CD4-positive, alpha-beta T cell treated with Interleukin-21 for 1 hour (primary cell): ENCODE data around the gene PTTG1IP.

Experiments used
- DNase-seq: peaks from one replicate; pipeline ENCODE4 v3.0.0-alpha.2; 2020

Gene PTTG1IP

GRCh38 chr21:44819283-44820243 is 53.9 kb downstream of the PTTG1IP start:
- no peak for DNase-seq

GRCh38 chr21:44818640-44819011 is 54.9 kb downstream of the PTTG1IP start:
- no peak for DNase-seq

GRCh38 chr21:44817914-44818639 is 55.4 kb downstream of the PTTG1IP start, which contains the start of gene SUMO3:
TSS of gene SUMO3 (minus strand) at chr21:44818062. CDS start at chr21:44817968, 94 bp downstream.
- peak; percentile 91 for DNase-seq

DNA sequence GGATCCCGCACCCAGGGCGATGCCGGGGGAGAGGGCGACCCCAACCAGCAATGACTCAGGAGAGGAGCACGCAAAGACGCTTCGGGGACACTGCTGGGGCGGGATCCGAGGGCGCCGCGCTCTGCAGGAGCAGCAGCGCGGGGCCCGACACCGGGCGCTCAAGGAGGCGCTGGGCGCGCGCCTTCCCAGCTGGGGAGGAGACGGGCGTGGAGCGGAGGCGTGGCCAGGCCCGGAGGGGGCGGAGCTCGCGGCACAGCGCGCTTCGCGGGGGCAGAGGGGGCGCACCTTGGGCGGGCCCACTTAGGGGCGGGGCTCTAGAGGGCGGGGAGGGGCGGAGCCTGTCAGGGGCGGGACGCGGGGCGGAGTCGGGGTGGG is 56.0 kb downstream of the PTTG1IP start:
- DNase-seq = peak; percentile 93

GRCh38 chr21:44816761-44817505 is 56.6 kb downstream of the PTTG1IP start:
- no peak for DNase-seq

DNA sequence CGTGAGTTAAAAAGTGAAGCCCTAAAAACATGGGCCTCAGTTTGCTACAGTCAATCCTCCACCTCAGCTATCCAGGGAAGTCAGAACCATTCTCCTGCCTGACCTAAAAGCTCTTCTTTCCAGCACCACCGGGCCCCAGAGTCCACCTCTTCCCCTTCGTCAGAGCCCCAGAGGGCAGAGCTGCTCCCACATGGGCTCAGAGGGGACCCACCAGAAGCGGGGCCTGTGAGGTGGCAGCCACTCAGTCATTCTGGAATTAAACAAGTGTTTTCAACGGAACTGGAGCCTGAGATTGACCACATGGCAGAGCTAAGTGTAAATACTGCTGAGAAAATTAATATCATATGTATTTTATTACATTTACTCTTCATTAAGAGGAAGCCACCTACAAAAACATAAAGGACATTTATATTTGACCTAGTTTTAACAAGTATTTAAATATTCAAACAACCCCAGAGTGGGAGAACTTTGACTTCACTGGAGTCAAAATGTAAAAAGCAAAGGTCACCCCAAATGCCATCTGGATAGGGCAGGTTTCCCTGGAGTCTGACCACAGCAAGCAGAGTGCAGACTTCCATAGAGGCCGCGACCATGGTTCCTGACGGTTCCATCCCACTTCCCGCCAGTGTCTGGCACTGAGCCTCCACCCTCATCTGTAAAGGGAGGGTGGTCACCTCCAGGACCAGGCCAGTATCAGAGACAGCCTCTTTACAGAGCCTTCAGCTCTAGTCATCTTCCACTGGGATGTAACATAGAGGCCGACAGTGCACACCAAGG is 57.5 kb downstream of the PTTG1IP start:
- no peak for DNase-seq

GRCh38 chr21:44815225-44815624 is 58.3 kb downstream of the PTTG1IP start:
- no peak for DNase-seq

DNA sequence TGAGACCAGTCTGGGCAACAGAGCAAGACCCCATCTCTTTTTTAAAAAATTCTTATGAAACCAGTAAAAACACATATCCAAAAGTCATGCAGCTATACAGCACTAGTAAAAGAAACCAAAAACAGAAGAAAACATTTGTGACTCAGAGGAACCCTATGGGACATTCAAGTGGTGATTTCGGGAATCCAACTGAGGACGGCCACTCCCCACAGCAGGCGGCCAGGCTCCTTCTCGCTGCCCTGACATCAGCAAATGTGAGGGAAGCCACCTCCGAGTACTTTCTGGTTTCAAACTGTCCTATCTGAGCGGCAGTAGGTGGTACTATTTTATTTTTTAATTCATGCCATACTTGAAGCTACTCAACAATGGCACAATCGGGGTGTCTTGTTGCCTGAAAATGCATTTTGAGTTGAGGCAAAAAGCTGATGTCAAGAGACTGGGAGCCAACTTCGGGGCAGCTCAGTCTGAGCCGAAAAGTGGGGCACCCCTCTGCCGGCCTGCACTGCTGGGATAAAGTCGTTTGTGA is 58.9 kb downstream of the PTTG1IP start:
- DNase-seq = no peak

- DNase-seq = no peak
Measured at GRCh38 chr21:44813727-44814126, 59.8 kb downstream of the PTTG1IP start.

DNA sequence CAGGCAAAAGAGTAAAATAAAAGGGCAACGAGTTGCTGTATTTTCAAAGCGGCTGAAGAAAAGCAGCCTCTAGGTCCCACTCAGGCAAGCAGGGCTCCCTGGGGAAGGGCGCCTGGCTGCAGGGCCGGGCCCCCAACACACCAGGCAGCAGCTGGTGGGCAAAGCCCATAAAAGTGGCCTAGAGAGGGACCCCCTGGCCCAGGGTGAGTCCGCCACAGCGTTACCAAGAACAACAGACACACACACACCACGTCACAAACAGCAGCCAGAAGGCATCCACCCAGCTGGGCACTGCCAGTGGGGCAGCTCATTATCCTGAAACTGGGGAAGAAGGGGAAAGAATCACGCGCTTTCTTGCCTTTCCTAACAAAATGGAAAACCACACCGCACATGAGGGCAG is 60.3 kb downstream of the PTTG1IP start:
- no peak for DNase-seq

- no peak for DNase-seq
Measured at GRCh38 chr21:44812640-44813039, 60.9 kb downstream of the PTTG1IP start.

GRCh38 chr21:44810779-44811178 is 62.7 kb downstream of the PTTG1IP start:
- DNase-seq = no peak

DNA sequence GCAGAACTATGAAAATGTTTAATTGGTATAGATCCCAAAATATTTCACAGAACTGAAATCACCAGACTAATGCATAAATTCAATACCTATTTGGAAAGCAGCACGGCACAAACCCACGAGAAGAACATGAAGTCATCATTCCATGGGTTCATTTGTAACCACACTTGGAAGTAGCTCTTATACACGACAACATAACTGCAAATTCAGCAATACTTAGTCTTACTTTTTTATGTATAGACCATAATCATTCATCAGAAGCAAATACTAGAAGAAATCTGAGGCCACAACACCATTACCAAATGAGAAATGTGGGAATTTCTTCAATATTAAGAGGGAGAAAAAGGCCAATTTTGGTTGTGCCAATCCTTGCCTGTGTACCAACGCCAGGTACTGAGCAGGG is 67.6 kb downstream of the PTTG1IP start:
- DNase-seq = no peak

GRCh38 chr21:44805226-44805625 is 68.3 kb downstream of the PTTG1IP start:
- no peak for DNase-seq

DNA sequence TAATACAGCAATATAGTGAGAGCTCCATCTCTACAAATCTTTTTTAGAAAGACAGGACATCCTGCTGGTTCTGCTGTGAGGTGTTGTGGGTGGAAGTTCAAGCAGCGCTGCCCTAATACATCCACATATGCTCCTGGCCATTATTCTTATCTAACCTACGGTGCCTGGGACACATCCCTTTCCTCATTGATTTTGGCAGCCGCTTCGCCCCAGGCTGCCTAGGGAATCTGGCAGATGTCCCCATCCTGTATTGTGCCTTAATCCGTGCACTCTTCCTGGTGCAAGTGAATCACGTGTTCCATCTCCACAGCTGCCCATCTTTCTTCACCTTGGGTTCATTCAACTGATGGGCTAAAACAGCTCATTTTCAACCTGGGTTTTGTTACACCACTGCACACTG is 68.7 kb downstream of the PTTG1IP start:
- DNase-seq = no peak

DNA sequence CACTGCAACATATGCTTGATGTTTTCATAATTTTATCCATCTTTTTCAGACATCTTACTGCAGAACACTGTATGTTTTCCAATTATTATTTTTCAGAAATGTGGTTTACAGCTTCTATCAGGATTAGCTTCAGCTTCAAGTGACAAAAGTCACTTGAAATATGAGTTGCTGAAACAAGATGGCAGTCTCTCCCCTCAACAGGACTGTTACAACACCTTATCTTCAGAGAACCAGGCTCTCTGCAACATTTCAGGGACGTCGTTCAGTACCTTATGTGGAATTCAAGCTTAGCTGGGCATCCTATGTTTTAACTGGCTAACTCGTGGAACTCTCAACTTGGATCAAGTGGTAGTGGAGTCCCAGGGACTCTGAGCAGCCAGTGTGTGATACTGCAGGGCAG is 69.8 kb downstream of the PTTG1IP start:
- DNase-seq = no peak

GRCh38 chr21:44802396-44803153 is 70.9 kb downstream of the PTTG1IP start:
- no peak for DNase-seq

GRCh38 chr21:44801468-44802395 is 71.8 kb downstream of the PTTG1IP start, which contains the start of gene UBE2G2:
TSS of gene UBE2G2 (minus strand) at chr21:44801820. CDS start at chr21:44801748, 72 bp downstream.
- peak; percentile 89 for DNase-seq

DNA sequence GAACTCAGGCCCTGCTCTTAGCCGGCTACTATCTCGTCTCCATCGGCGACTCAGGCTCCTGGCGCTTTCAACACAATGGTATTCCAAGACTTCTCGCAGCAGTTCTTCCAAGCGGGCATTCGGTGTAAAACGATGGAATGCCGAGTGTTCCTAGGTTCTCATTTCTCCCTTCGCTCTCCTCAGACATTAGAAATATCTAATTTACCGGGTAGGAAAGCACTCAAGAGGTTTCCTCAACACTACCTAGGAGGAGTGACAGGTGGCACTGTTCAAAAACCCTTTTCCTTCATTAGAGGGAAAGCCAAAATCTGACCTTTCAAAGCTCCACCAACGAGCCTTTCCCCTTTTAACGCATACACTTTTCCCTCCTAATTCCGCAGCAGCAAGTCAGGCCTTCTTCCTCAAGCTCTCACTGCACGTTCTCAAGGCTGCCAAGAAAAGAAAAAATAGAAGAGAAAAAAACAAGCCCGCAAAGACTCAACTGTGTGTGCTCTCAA is 72.5 kb downstream of the PTTG1IP start:
- DNase-seq = peak; percentile 56

DNA sequence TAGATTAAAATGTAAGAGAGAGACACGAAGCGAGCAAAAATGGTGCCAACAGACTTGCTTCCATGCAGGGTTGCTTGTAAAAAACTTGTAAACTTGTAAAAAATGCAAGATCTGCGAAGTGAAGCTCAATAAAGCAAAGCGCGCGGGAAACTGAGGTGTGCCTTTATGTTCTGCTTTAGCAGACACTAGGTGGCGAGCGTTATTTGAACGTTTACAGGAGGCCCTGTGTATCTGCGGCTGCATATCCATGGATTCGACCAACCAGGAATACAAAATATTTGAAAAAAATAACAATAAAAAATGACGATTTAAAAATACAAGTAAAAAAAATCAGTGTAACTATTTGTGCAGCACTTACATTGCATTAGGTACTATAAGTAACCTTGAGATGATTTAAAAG is 73.4 kb downstream of the PTTG1IP start:
- peak; percentile 27 for DNase-seq
